Stimulated activated CD8-positive, alpha-beta memory T cell treated with anti-CD3 and anti-CD28 coated beads, Interleukin-12 subunit alpha, Interleukin-12 subunit beta, amount 100 ng/mL, for 1 hour (primary cell): ENCODE results near the gene SEH1L.
"Not testable (repeated sequence)": the region's sequence is repeated elsewhere in the genome, so short reads cannot be mapped to it uniquely, and the experiment has no call there.

Experiments used
- DNase-seq: peaks from one replicate; pipeline ENCODE4 v3.0.0-alpha.2; 2020; ENCODE audit warnings: low read depth

The SEH1L gene

GRCh38 chr18:12995952-12996477 is 48.2 kb downstream of the SEH1L start:
- DNase-seq: no peak

- no peak for DNase-seq
Observed at GRCh38 chr18:12996661-12997292, 49.0 kb downstream of the SEH1L start.

- not testable (repeated sequence) for DNase-seq
Observed at GRCh38 chr18:12997330-12997729, 49.5 kb downstream of the SEH1L start.

- DNase-seq: no peak
Observed at GRCh38 chr18:12998332-12999060, 50.7 kb downstream of the SEH1L start.

GRCh38 chr18:13003466-13003896 is 55.7 kb downstream of the SEH1L start:
- DNase-seq: no peak

- DNase-seq: no peak
Observed at GRCh38 chr18:13004396-13004795, 56.6 kb downstream of the SEH1L start.

GRCh38 chr18:13005289-13005688 is 57.5 kb downstream of the SEH1L start:
- DNase-seq: no peak

GRCh38 chr18:13006531-13007247 is 58.9 kb downstream of the SEH1L start:
- no peak for DNase-seq

GRCh38 chr18:13007248-13007560 is 59.4 kb downstream of the SEH1L start:
- no peak for DNase-seq

- DNase-seq: no peak
Observed at GRCh38 chr18:13011719-13012118, 63.9 kb downstream of the SEH1L start.

- DNase-seq: no peak
Observed at GRCh38 chr18:13014232-13014631, 66.4 kb downstream of the SEH1L start.

- DNase-seq: no peak
Observed at GRCh38 chr18:13014818-13015217, 67.0 kb downstream of the SEH1L start.

GRCh38 chr18:13017247-13017875 is 69.5 kb downstream of the SEH1L start:
- DNase-seq: no peak

- DNase-seq: no peak
Observed at GRCh38 chr18:13018374-13018773, 70.6 kb downstream of the SEH1L start.

GRCh38 chr18:13019301-13019700 is 71.5 kb downstream of the SEH1L start:
- DNase-seq: no peak

- no peak for DNase-seq
Observed at GRCh38 chr18:13022644-13023043, 74.8 kb downstream of the SEH1L start.

- no peak for DNase-seq
Observed at GRCh38 chr18:13025233-13025632, 77.4 kb downstream of the SEH1L start.

GRCh38 chr18:13026583-13027270 is 78.9 kb downstream of the SEH1L start:
- no peak for DNase-seq

GRCh38 chr18:13028869-13029268 is 81.1 kb downstream of the SEH1L start:
- no peak for DNase-seq

GRCh38 chr18:13032173-13032572 is 84.4 kb downstream of the SEH1L start:
- no peak for DNase-seq

GRCh38 chr18:13035249-13035914 is 87.6 kb downstream of the SEH1L start:
- no peak for DNase-seq
